Stimulated activated CD8-positive, alpha-beta memory T cell treated with anti-CD3 and anti-CD28 coated beads, Interleukin-12 subunit alpha, Interleukin-12 subunit beta, amount 100 ng/mL, for 24 hours (primary cell): ENCODE data around the gene CNKSR2.

Source experiments
- DNase-seq: peaks from one replicate; pipeline ENCODE4 v3.0.0-alpha.2; 2020; ENCODE audit errors: extremely low read depth

The CNKSR2 gene

DNA sequence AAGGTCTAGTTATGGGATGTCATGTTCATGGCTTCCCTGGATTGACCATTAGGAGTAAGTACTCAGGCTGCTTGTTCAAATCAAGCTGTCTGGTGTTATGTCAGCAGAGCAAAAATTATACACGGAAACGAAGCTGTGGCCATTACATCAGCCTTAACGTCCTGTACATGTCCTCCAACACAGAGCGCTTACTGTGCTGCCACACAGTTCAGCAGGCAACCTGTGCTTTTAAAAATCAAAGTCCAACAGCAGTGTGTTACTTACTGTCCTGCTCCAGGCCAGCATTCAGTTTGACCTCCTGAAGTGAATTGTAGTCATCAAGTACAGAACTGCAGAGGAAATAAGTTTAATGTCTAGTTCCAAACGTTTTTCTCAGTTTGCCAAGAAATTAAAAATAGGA, 237.9 kb downstream of the CNKSR2 start:
- DNase-seq = no peak

DNA sequence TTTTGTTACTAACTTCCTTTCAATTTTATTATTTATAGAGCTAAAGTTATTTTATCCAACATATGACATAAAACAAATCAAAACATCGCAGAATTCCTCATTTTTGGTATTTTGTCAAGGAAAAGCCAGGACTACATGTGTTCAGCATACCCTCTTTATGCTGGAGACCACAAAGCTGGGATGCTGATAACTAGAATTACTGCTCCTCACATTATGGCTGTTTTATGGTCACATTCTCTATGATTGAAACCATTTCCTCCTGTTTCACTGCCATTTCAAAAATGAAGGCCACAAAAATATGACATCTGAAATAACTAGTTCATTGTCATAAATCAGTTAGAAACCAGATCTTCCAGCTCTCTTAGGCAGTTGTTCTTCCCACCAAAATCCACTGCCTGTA, 242.2 kb downstream of the CNKSR2 start:
- DNase-seq = no peak

DNA sequence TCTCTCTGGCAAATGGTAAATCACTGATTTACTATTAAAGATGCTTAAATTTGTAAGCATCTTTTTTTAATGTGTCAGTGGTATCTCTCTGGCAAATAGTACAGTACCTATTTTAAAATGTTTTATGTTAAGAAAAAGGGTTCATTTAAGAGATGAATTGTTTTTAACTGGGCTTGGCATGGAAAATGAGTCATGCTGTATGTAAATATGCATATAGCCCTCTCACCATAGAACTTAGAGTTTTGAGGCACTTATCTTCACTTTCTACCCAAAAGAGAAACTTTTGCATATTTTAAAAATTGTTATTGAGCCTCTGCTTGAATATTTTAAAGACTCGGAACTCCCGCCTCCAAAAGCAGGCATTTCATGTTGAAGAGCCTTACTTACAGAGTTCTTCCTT, 246.0 kb downstream of the CNKSR2 start:
- DNase-seq = no peak

DNA sequence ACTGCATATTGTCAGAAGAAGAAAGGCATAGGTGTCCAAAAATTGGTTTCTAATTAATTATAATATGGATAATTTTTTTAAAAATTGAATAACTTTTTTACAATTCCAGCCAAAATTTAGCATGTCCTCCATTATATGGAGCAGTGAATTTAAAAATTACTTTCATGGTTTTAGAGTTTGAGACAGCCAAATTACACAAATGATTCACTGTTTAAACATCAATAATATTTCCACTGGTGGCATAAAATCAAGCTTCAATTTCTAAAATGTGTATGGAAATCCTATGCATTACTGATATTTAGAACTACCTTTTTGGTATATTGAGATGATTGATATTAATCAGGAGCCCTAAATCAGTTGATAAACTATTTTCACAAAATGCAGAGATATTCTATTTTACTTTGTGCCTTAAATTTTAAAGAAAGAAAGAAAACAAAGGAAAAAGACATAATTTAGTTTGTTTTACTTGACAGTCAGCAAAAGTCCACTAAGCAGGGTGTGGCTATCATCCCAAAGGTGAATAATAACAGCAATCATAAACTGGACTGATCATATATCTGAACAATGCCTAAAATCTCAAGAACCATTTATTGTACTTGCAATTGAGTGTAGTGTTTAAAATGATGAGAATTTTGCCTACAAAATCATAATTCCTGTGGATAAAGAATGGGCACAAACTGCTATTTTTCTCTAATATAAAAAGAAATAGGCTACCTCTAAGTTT, 249.7 kb downstream of the CNKSR2 start:
- DNase-seq = no peak

DNA sequence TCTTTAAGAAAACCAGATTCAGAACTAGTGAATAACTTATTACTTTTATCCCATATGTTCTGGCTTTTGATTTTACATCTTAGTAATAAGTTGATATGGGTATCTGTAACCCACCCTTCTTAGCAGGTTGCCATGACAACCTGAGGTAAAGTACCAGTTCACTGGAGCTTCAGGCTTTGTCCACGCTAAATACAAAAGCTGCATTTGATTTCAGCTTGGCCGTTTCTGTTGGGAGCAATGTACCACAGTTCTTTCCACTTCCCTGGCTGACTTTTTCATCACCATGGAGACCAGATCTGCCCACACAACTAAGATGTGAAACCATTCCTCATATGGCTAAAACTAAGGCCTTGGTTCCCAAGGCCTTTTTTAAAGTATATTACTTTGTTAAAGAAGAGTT, 257.8 kb downstream of the CNKSR2 start:
- no peak for DNase-seq

DNA sequence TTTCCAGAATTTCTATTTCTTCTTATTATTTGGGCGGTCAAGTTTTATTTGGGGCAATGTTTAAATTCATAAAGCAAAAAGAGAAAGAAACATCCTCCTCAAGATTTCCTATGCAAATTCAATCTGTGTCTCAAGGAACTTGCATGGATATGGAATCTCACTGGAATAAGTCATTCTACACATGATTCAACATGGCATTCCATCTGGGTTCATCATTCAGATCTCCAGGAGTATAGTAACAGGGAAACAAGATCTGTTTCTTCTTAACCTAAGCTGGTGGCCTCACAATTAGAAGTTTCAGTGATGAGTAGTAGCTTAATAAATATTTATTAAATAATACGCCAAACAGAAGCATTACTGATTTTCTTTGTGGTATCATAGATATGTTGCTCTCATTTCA, 264.1 kb downstream of the CNKSR2 start:
- no peak for DNase-seq

DNA sequence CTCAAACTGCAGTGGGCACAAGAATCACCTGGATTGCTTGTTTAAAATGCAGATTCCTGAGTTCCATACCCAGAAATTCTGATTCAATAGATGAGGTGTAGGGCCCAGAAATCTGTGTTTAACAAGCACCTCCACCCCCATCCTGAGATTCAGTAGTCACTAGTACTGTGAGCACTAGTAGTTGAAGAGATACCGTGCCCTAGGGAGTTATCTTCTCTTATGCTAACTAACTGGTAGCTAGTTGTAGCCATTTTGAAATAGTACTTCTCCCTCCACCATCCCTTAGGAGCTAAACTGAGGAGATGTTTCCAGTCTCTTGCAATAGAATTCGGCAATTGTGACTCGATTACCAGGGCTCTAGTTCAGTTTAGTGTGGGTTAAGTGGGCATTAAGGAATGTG, 265.6 kb downstream of the CNKSR2 start:
- DNase-seq = no peak

DNA sequence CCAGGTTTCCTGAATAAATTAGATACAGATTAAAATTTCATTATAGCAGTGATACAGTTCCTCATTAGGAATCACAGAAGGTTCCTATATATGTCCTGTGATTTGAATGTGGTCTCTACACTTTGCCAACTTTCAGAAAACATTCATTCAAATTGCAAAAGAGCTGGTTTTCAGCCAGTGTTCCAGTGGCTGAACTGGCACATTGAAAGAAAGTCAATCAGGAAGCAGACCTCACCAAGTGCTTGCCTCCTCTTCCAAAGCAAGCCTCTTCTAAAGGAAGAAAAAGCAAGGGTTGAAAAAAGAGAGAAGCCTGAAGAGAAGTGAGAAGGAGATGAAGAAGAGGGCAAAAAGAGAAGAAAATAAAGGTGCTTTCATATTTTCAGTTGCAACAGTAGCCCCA, 271.2 kb downstream of the CNKSR2 start:
- no peak for DNase-seq

DNA sequence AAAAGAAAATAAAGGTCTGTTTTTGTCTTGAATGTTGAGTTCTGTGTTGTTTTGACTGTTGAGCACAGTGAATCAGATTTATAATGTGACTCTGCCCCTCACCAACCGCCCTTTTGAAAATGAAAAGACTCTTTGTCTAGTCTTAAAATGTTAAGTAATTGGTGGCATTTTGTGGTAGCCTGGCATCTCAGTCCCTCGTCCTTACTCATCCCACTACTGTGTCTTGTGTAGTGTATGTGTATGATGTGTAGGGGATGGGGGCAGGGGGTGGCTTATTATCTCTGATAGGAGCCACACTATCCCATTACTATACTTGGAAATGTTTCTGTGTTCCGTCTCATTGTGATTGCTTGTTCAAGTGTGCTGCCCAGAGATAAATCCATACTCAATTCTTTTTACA, 271.7 kb downstream of the CNKSR2 start:
- no peak for DNase-seq

DNA sequence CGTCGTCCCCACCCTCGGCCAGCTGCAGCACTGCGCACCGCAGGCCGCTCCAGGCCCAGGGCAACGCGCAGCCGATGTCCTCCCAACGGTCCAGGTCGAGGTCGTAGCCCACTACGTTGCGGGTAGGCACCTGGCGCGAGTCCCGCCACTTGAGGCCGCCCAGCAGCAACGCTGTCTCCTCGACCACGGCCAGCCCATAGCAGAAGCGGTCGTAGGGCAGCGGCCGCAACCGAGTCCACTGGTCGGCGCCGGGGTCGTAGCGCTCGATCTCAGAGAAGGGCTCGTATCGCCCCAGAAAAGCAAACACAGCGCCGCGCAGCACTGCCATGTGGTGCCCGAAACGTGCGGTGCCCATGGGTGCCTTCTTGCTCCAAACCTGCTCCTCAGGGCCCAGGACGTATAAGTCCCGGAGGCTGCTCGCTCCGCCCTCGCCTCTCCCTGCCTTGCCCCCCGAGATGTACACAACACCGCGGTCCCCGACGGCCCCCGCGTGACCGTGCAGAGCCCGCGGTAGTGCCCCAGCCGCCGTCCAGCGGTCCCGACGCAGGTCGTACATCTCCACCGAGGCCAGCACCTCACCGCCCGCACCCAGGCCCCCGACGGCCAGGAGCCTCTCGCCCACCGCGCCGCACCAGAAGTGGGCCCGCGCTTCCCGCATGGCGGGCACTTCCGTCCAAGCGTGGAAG, 281.8 kb downstream of the CNKSR2 start:
- no peak for DNase-seq

DNA sequence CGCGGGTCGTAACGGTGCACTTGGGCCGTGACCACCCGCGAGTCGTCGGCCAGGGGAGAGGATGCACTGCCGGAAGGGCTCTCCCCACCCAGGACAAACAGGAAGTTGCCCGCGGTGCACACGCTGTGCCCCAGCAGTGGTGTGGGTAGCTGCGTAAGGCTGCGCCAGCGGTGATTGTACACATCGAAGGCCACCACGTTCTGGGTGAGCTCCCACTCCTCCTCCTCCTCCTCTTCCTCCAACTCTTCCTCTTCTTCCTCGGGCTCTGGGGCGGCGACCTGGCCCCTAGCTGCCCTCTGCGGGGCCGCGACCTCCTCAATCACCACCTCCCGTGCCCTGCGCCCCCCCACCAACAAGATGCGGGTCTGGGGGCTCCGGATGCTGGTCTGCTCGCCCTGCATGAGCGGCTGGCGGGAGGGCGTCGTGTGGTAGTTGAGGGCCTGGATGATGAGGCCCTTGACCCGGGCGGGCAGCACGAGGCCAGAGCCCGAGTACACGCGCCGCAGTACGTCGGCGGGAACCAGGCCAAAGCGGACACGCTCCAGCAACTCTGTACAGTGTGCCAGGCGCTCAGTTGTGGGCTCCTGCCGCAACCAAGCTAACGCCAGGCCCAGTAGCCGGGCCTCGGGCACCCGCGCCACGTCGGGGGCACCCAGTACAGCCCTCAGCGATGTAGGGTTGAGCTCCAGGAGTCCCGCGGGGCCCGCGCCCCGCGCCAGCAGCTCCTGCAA, 282.5 kb downstream of the CNKSR2 start:
- DNase-seq = no peak

DNA sequence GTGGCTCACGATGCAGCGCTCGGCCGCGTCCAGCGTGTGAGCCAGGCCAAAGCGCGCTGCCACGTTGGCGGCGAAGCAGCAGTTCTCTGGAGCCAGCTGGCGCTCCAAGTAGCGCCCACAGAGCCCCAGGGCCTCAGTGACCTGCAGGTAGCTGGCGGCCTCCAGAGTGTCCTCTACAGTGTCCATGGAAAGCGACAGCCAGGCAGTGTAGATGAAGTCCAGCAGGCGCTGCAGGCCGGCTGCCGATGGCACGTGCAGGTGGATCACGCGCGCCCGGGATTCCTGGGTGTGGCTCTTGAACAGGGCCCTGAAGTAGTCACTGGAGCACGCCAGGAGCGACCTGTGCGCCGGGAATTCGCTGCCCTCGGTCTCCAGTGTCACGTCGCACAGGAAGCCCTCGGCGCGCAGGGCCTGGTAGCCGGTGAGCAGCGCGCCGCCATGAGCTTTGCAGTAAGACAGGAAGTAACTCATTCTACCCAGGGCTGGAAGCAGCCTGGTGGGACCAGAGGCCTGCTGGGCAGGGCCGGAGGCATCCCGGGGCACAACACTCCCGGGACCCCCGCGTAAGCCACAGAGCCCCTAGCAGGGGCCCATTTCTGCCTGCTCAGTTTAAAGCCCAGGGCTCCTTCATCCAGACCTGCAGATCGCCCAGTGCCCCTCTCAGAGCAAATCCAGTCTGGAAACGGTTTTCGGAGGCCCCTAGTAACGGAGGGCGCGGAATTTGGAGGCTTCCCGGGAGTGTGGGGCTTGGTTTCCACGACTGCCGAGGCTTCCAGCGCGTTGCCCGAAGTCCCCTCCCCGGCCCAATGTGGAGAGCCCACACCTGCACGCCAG, 283.3 kb downstream of the CNKSR2 start:
- no peak for DNase-seq

DNA sequence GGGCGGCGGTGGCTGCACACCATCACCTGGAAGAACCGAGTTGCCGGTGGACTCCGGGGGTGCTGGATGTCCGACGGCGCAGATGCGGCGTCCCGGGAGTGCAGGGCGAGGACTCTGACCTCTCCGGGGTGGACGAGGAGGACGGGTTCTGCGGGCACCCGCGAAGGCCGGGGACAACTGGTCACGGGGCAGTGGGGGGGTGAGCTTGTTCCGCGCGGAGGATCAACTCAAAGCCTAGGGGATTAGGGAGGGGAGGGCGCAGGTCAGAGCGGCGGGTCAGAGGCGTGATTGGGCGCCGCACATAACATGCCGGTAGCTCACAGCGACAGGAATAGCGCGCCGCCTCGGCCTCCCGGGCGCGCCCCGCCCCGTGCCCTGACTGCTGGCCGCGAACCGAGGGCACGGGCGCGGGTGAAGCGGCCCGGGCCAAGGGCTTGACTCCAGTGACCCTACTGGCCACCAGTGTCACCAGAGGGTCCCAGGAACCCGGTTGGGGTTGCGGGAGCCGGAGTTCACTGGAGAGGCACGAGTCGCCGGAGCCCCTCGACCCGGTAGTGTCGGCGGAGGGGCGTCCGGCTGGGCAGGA, 284.0 kb downstream of the CNKSR2 start, which contains the start of gene KLHL34:
KLHL34 (minus strand) TSS at position 179 of the 586 bp plus-strand sequence. CDS start 542 bp downstream, outside the sequence.
- no peak for DNase-seq

DNA sequence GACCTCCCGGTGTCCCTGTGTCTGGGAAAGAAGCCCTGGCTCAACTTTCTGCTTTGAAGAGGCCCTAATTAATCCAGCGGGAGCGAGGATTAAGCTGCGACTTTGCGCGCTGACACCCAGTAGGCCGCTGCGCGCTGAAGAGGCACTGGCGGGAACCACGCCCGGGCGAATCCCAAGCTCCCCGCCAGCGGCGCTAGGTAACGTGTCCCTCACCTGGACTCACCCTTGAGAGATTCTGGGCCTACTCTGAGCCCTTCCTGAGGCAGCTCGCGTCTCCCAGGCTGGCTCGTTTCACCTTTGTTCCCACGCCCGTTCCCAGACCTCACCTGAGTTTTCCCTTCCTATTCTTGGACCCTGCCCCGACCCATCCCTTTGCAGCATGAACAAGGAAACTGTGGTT, 284.5 kb downstream of the CNKSR2 start:
- no peak for DNase-seq

DNA sequence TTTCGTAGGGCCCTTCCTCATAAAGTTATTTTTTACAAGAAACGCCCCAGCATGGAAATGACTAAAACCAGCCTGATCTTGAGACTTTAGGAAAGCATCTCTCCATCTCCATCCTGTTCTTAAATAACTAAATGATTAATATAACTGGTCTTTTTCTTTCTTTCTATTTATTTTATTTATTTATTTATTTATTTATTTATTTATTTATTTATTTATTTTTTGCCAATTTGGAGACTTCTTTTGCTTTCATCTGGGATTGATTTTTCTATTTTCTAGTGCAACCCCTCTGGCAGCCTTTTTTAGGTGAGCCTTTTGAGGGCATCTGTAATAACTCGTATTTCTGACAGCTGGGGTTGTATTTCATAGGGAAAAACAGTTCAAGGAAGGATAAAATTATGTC, 285.1 kb downstream of the CNKSR2 start:
- DNase-seq = no peak

DNA sequence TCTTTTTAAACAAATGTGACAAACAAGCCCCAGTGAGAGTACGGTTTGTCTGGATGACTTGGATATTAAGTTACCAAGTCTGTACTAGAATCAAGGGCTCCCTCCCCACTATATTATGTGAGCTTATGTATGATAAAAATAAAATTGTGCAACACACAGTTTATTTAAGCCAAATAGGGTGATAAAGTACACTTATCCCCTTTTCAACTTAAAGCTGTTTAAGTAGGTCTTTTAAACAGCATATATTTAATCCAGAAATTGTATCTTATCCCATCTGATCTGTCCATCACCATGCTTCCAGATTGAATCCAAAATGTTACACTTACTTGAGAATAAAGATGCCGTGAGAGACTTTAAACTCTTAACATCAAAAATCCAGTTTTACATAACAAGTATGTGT, 285.9 kb downstream of the CNKSR2 start:
- DNase-seq = no peak

DNA sequence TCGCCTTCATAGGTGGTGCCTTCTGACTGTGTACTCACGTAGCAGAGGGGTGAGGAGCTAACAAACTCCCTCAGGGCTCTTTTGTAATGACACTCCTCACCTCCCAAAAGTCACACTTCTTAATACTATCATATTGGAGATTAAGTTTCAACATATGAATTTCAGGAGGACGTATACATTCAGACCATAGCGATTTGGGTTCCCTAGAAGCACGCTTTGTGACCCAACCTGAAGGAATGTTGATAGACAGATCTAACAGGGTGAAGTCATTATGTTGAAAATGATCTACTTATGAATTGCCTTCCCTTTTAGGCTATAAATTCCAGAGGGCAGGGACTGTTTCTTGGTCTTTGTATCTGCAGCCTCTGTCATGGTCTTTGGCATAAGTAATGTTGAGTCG, 287.1 kb downstream of the CNKSR2 start:
- no peak for DNase-seq

DNA sequence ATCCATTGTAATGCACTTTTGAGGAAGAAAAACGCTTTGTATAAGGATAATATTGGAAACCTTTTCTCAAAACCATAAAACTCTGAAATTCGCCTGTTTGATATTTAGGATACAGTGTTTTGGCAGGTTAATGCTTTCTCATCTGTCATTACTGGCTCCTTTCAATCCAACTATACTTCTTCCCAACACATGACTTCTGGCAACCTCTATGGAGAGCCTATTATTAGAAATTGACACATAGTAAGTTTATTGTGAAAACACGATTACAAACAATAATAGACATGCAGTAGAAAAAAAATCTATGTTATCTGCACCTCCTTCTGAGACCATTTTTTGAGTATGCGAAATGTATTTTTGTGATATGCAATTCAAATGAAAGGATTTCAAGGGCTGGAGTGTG, 288.5 kb downstream of the CNKSR2 start:
- no peak for DNase-seq

DNA sequence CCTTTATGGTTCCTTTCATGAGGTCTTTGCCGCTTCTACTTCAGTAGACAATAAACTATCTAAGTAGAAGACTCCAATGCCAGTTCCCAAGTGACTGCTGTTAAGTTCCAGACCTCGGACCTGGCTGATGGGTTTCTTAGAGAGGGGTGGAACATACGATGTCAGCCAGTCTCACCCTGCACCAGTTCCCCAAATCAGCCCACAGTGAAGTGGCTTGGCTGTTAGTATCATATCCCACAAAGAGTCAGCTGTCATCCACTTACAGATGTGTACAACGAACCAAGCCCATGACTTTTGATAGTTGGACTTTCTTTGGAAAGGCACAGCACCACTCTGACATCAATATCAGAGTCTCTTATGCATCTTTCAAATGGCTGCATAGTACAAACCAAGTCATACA, 292.0 kb downstream of the CNKSR2 start:
- no peak for DNase-seq

DNA sequence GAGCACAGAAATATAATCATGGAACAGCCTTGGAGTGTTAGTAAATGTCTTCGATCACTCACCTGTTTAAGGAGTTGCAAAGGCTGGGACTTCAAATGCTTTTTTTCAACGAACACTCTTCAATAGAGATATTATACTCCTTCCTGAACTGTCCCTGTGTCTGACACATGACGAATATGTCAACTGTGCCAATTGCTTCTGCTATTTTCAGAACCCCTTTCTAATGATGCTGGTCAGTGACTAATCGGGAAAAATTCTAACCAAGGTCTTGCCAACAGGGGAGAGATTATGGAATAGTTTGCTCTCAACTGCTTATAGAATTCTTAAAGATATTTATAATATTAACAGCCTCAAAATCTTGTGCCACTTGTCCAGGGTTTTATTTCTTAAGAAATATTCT, 292.5 kb downstream of the CNKSR2 start:
- DNase-seq = no peak

DNA sequence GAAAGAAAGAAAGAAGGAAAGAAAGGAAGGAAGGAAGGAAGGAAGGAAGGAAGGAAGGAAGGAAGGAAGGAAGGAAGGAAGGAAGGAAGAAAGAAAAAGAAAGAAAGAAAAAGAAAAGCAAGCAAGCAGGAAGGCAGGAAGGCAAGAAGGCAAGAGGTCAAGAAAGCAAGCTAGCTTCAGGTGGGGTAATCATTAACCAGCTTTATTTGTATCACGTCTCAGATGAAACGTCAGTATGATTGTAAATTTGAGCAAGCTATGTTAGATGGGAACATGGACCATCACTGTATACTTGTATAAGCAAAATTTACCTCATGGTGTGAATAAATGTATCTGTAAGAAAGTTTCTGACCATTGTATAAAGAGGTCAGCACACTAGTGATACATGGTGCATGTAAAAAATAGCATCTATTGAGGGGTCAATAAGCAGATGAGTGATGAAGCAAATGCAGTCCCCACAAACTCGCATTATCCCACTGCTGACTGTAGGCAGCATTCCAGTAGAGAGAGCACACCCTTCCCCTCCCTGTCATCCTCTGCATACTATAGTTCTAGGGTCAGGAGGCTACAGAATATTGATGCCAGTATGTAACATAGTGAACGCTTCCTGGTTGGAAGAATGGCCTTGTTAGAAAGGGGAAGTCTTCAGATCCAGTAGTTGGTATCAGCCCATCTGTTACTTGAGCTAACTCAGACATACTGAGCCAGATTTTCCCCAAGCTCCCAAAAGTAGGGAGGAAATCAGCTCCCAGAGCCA, 300.4 kb downstream of the CNKSR2 start:
- no peak for DNase-seq
